Smooth muscle cell of the pulmonary artery (primary cell): ENCODE results near the gene SPRY4. TPM values are rescaled to one million over a fixed set of nuclear protein-coding genes. Genes with fewer than 3 reads are reported as not detected.

Experiments used
- total RNA-seq: library from RNA; depleted of rRNA; stranded (reverse); fragments of >200 nt; gene quantifications from 2 replicates; pipeline ENCODE4 v1.2.3, GENCODE V29; 2014

The SPRY4 gene, protein sequence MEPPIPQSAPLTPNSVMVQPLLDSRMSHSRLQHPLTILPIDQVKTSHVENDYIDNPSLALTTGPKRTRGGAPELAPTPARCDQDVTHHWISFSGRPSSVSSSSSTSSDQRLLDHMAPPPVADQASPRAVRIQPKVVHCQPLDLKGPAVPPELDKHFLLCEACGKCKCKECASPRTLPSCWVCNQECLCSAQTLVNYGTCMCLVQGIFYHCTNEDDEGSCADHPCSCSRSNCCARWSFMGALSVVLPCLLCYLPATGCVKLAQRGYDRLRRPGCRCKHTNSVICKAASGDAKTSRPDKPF
- 13.2 and 14.6 TPM in 2 replicates for total RNA-seq

DNA sequence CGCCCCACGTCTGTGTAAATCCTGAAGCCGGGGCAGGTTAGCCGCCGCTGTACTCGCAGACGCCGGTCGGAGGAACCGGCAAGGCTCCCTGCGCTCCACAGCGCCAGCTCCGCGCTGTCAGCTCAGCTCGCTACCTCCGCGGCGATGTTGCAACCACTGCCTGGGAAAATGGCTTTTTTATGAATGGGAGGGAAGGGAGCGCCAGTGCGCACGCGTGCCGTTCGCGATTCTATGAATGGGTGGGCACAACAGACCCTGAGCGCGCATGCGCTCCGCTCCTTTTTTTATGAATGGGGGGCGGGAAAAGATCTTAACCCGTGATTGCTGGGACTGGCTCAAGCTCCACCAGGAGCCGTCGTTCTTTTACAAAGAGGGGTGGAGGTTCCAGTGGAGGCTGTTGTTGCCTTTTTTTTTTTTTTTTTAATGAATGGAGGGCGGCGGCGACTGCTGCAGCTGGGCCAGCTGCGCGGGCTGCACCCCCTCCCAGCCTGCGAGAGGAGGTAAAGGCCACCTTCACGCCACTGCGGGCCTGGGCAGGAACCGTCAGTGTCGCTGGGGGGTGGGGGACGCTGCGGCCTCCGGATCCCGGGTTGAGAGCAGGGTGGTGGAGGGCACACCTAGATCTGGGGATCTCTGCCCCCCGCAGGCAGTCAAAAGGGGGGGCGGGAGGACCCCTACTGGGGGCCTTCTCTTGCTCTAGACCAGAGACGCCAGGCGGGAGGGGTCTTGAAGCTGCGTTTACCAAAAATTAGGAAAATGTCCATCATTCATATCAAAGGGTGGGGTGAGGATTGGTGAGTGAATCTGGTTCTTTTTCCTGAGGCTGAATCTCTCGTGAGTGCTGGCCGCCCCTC lies at the start of gene SPRY4:
Gene SPRY4 (minus strand): TSS at position 151 of the 854 bp plus-strand sequence. CDS start 9,913 bp downstream, outside the sequence.

Other genes starting within 250 kb of the SPRY4 start
- 90.1 and 112 TPM in 2 replicates for gene NDFIP1, start 216.2 kb downstream of the SPRY4 start, total RNA-seq